Heart right ventricle (tissue), 16 donors: ENCODE results near the gene ZNF197. TPM values are rescaled to one million over a fixed set of nuclear protein-coding genes. Genes with fewer than 3 reads are reported as not detected.

ENCODE experiments used
- ATAC-seq, 8 donors: fragments of 200-7000 bp; cut with Tn5 transposase; one replicate each; pipeline ENCODE4 v1.9.1; 2020; ENCODE audit warnings: mild to moderate bottlenecking in 8 of 8, moderate library complexity in 8 of 8, moderate number of reproducible peaks in 1 of 8
- DNase-seq, 2 donors: peaks; one replicate each; pipeline ENCODE4 v3.0.0-alpha.2; 2020
- H3K27ac ChIP-seq, 10 donors: fragments of 200-600 bp; sonication (generic) in 2 of 10; one replicate each; pipeline versions ENCODE4 v1.5.0 to v1.8.0; 2020 to 2022; ENCODE audit warnings: mild to moderate bottlenecking in 3 of 10
- H3K27me3 ChIP-seq, 7 donors: fragments of 200-600 bp; one replicate each; pipeline ENCODE4 v1.8.0; 2021 to 2022; ENCODE audit warnings: mild to moderate bottlenecking in 2 of 7
- H3K36me3 ChIP-seq, 9 donors: fragments of 200-600 bp; sonication (generic) in 1 of 9; one replicate each; pipeline versions ENCODE4 v1.5.0 to v1.8.0; 2020 to 2022; ENCODE audit warnings: mild to moderate bottlenecking in 2 of 9
- H3K4me1 ChIP-seq, 9 donors: fragments of 200-600 bp; sonication (generic) in 1 of 9; one replicate each; pipeline versions ENCODE4 v1.5.0 to v1.8.0; 2020 to 2022; ENCODE audit warnings: mild to moderate bottlenecking in 4 of 9
- H3K4me3 ChIP-seq, 10 donors: fragments of 200-600 bp; sonication (generic) in 2 of 10; one replicate each; pipeline versions ENCODE4 v1.5.0 to v1.8.0; 2020 to 2022; ENCODE audit warnings: mild to moderate bottlenecking in 7 of 10, moderate library complexity in 2 of 10
- H3K9me3 ChIP-seq, 11 donors: fragments of 200-600 bp in 10 of 11; sonication (generic) in 2 of 11; one replicate each; pipeline versions ENCODE4 v1.5.0 to v1.8.0; 2013 to 2022; ENCODE audit warnings: mild to moderate bottlenecking in 2 of 11, control low read depth in 1 of 11, moderate library complexity in 1 of 11
- WGBS, 2 donors: extraction: QIAGEN DNeasy Blood & Tissue Kit; methylation state at CpG; one replicate each; pipeline ENCODE4 v1.1.7; 2013; ENCODE audit warnings: inconsistent platforms in 1 of 2; 5-methylcytosine and 5-hydroxymethylcytosine counted together
- intact Hi-C, 10 donors: fragments of 100-400 bp; cut with DNase I; formaldehyde crosslinking; loops; one replicate each; pipeline versions ENCODE4 v1.11.1 to v1.14.2; 2022
- polyA plus RNA-seq, 2 donors: library from polyadenylated mRNA; stranded (reverse); fragments of 200-250 nt; gene quantifications; one replicate each; pipeline ENCODE4 v1.2.3, GENCODE V29; 2013
- total RNA-seq, 10 donors: library from RNA; stranded (reverse); fragmentation: NEBNext Ultra II Directional in 3 of 10; extraction: Animal tissue kit (Norgen Biotek cat#: 25700) in 3 of 10; gene quantifications; one replicate each; pipeline versions ENCODE4 v1.2.1 to v1.2.4, GENCODE V29; 2021 to 2023
- TF ChIP-seq, protein P1 (sequence below), 9 donors: fragments of 200-600 bp; sonication (generic) in 2 of 9; IDR thresholded peaks; one replicate each; pipeline versions ENCODE4 v1.5.0 to v1.8.0; 2021 to 2022; ENCODE audit warnings: antibody characterized with exemption in 9 of 9, mild to moderate bottlenecking in 5 of 9, moderate library complexity in 1 of 9
- donor health status: Arrhythmogenic right ventricular cardiomyopathy.
- donor health status: ischemic (EF 13 %, LVEDD 7.1; RV severe dilation, severe dysfunction).
- donor health status: healthy with polysubstance abuse.
- donor health status: DM: no; HTN: yes; CAD: no.
- donor health status: DM: no; HTN: no; CAD: no.
- donor health status: ischemic (EF 25% LVEDD 6.9; RV normal size, moderate dysfunction).
- donor health status: ischemic (EF 25% LVEDD 5.7; RV mildly dilated, moderate dysfunction).
- donor health status: healthy.
- donor health status: DM: yes; HTN: yes; CAD: no.
- donor health status: Ischemic cardiomyopathy.
- donor health status: ischemic (EF 35%, LVEDD 5.7; RV mildly dilated, moderate dysfunction).
- donor health status: nonischemic (EF 11% LVEDD 7.7; RV severe dilation, severe dysfunction).
- donor health status: DM: yes; HTN: yes; CAD: no.
- donor health status: PGD.
- donor health status: ischemic (EF 29% LVEDD 5.4; RV normal size, mild dysfunction).
- donor health status: nonischemic (EF 23%, LVEDD 6.1; RV moderate dilation, normal function).

Gene ZNF197
- total and polyA plus RNA-seq, 12 donors = 4.5 to 14.8 (median 12.5) TPM

- Histone ChIP-seq H3K36me3 (peaks cover 0 to 83% (median 67%) of the 10 kb centered on the region in 9 donors), H3K9me3 (peaks cover 0 to 40% (median 19%) of the 10 kb centered on the region in 11 donors), H3K27ac (no peak overlapping the region), H3K4me3 (no peak overlapping the region), H3K4me1 (peaks cover 0 to 7% (median 0%) of the 10 kb centered on the region in 9 donors), H3K27me3 (no peaks in the 10 kb centered on the region)
- ATAC-seq (no peak), DNase-seq (no peak)
- TF ChIP-seq, protein P1, sequence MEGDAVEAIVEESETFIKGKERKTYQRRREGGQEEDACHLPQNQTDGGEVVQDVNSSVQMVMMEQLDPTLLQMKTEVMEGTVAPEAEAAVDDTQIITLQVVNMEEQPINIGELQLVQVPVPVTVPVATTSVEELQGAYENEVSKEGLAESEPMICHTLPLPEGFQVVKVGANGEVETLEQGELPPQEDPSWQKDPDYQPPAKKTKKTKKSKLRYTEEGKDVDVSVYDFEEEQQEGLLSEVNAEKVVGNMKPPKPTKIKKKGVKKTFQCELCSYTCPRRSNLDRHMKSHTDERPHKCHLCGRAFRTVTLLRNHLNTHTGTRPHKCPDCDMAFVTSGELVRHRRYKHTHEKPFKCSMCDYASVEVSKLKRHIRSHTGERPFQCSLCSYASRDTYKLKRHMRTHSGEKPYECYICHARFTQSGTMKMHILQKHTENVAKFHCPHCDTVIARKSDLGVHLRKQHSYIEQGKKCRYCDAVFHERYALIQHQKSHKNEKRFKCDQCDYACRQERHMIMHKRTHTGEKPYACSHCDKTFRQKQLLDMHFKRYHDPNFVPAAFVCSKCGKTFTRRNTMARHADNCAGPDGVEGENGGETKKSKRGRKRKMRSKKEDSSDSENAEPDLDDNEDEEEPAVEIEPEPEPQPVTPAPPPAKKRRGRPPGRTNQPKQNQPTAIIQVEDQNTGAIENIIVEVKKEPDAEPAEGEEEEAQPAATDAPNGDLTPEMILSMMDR (IDR thresholded peaks at IDR 0.05) = no peak
- intact Hi-C loops = loop anchor here in 1 of 10 donors (5.0 kb wide), 1 partner anchor 42 kb away; no protein-coding TSS in a partner anchor
- WGBS, 2 donors = 97 to 98% methylated on average over 7 of the region's 7 CpGs
These were observed 34.2 kb downstream of the ZNF197 start for GRCh38 chr3:44659015-44659414.

GRCh38 chr3:44659434-44659833 is 34.6 kb downstream of the ZNF197 start:
- 96 to 98% methylated on average over 6 of the region's 6 CpGs for WGBS, 2 donors
- Histone ChIP-seq H3K27me3 (no peaks in the 10 kb centered on the region), H3K36me3 (peaks cover 0 to 78% (median 62%) of the 10 kb centered on the region in 9 donors), H3K27ac (no peak overlapping the region), H3K4me3 (no peak overlapping the region), H3K9me3 (peaks cover 0 to 40% (median 19%) of the 10 kb centered on the region in 11 donors), H3K4me1 (peaks cover 0 to 7% (median 0%) of the 10 kb centered on the region in 9 donors)
- intact Hi-C loops = loop anchor here in 1 of 10 donors (5.0 kb wide), 1 partner anchor 42 kb away; no protein-coding TSS in a partner anchor
- TF ChIP-seq, protein P1 (IDR thresholded peaks at IDR 0.05) = no peak
- DNase-seq (no peak), ATAC-seq (no peak)

GRCh38 chr3:44661189-44661588 is 36.4 kb downstream of the ZNF197 start:
- no peak overlapping the region for H3K27ac ChIP-seq
- no peaks in the 10 kb centered on the region for H3K27me3 ChIP-seq
- H3K36me3 ChIP-seq = peaks cover 0 to 61% (median 48%) of the 10 kb centered on the region in 9 donors
- intact Hi-C loops = no loop called here
- TF ChIP-seq, protein P1 (IDR thresholded peaks at IDR 0.05) = no peak
- H3K9me3 ChIP-seq = peaks cover 0 to 47% (median 19%) of the 10 kb centered on the region in 11 donors
- H3K4me1 ChIP-seq = peaks cover 0 to 7% (median 0%) of the 10 kb centered on the region in 9 donors
- ATAC-seq (no peak), DNase-seq (no peak)
- 98 to 99% methylated on average over 2 of the region's 2 CpGs for WGBS, 2 donors
- H3K4me3 ChIP-seq = no peak overlapping the region

- H3K9me3 ChIP-seq = peaks cover 0 to 18% (median 6%) of the 10 kb centered on the region in 11 donors
- peaks cover 0 to 21% (median 12%) of the 10 kb centered on the region in 9 donors for H3K36me3 ChIP-seq
- intact Hi-C loops = no loop called here
- ATAC-seq (no peak), DNase-seq (no peak)
- no peak overlapping the region for H3K27ac ChIP-seq
- WGBS, 2 donors = 96 to 98% methylated on average over 3 of the region's 3 CpGs
- H3K4me1 ChIP-seq = peaks cover 0 to 7% (median 0%) of the 10 kb centered on the region in 9 donors
- H3K4me3 ChIP-seq = no peak overlapping the region
- H3K27me3 ChIP-seq = no peaks in the 10 kb centered on the region
- TF ChIP-seq, protein P1 (IDR thresholded peaks at IDR 0.05) = no peak
These were observed 40.3 kb downstream of the ZNF197 start for GRCh38 chr3:44665173-44665572.
